HG02623 (cell line): ENCODE data around the gene MED27.

Experiments used
- ATAC-seq: cut with Tn5 transposase; IDR thresholded peaks from one replicate; pipeline ENCODE4 v1.9.1; 2021; ENCODE audit warnings: moderate library complexity; ENCODE audit not compliant: unreplicated experiment

The MED27 gene

GRCh38 chr9:131889437-131890251, 190.0 kb downstream of the MED27 start:
- ATAC-seq, result no peak

GRCh38 chr9:131888923-131889322, 190.7 kb downstream of the MED27 start:
- no peak for ATAC-seq

- ATAC-seq, result no peak
Observed at GRCh38 chr9:131887680-131888079, 192.0 kb downstream of the MED27 start.

- no peak for ATAC-seq
Observed at GRCh38 chr9:131886826-131887225, 192.8 kb downstream of the MED27 start.

- ATAC-seq, result no peak
Observed at GRCh38 chr9:131885144-131885609, 194.5 kb downstream of the MED27 start.

GRCh38 chr9:131884222-131884621, 195.4 kb downstream of the MED27 start:
- no peak for ATAC-seq

GRCh38 chr9:131880833-131881583, 198.7 kb downstream of the MED27 start:
- ATAC-seq, result no peak

- ATAC-seq, result no peak
Observed at GRCh38 chr9:131879911-131880290, 199.8 kb downstream of the MED27 start.

- no peak for ATAC-seq
Observed at GRCh38 chr9:131879181-131879910, 200.3 kb downstream of the MED27 start.

- ATAC-seq, result no peak
Observed at GRCh38 chr9:131876486-131876885, 203.2 kb downstream of the MED27 start.

- ATAC-seq, result no peak
Observed at GRCh38 chr9:131875828-131876485, 203.7 kb downstream of the MED27 start.

- ATAC-seq, result no peak
Observed at GRCh38 chr9:131874916-131875670, 204.6 kb downstream of the MED27 start.

GRCh38 chr9:131874447-131874846, 205.2 kb downstream of the MED27 start:
- no peak for ATAC-seq

GRCh38 chr9:131873891-131874440, 205.7 kb downstream of the MED27 start:
- ATAC-seq, result no peak

GRCh38 chr9:131873335-131873734, 206.3 kb downstream of the MED27 start:
- ATAC-seq, result no peak

- ATAC-seq, result no peak
Observed at GRCh38 chr9:131872702-131873101, 207.0 kb downstream of the MED27 start.

- no peak for ATAC-seq
Observed at GRCh38 chr9:131872006-131872405, 207.7 kb downstream of the MED27 start.

- no peak for ATAC-seq
Observed at GRCh38 chr9:131870156-131870555, 209.5 kb downstream of the MED27 start.

- no peak for ATAC-seq
Observed at GRCh38 chr9:131869348-131869747, 210.3 kb downstream of the MED27 start.

- ATAC-seq, result no peak
Observed at GRCh38 chr9:131868766-131869165, 210.9 kb downstream of the MED27 start.
